Fibroblast of villous mesenchyme (primary cell): Measurements from ENCODE around the gene MFN2. TPM values are rescaled to one million over a fixed set of nuclear protein-coding genes. Genes with fewer than 3 reads are reported as not detected.
"Not testable (repeated sequence)": the region's sequence is repeated elsewhere in the genome, so short reads cannot be mapped to it uniquely, and the experiment has no call there.

ENCODE experiments used
- DNase-seq: peaks from one replicate; pipeline ENCODE4 v3.0.0-alpha.2; 2010; ENCODE audit warnings: low read depth
- H3K4me3 ChIP-seq: 2 replicates; pipeline ENCODE4 v1.5.1; 2011; ENCODE audit warnings: low read depth, mild to moderate bottlenecking, low read length
- total RNA-seq: library from RNA; depleted of rRNA; stranded (reverse); fragments of >200 nt; gene quantifications from 2 replicates; pipeline ENCODE4 v1.2.3, GENCODE V29; 2012
- TF ChIP-seq, protein P1 (sequence below): IDR thresholded peaks from 2 replicates; pipeline ENCODE4 v1.5.1; 2012; ENCODE audit warnings: low read depth, mild to moderate bottlenecking, low read length; ENCODE audit not compliant: insufficient read depth

Gene MFN2
- total RNA-seq, 1 donor, result 66.1 TPM

DNA sequence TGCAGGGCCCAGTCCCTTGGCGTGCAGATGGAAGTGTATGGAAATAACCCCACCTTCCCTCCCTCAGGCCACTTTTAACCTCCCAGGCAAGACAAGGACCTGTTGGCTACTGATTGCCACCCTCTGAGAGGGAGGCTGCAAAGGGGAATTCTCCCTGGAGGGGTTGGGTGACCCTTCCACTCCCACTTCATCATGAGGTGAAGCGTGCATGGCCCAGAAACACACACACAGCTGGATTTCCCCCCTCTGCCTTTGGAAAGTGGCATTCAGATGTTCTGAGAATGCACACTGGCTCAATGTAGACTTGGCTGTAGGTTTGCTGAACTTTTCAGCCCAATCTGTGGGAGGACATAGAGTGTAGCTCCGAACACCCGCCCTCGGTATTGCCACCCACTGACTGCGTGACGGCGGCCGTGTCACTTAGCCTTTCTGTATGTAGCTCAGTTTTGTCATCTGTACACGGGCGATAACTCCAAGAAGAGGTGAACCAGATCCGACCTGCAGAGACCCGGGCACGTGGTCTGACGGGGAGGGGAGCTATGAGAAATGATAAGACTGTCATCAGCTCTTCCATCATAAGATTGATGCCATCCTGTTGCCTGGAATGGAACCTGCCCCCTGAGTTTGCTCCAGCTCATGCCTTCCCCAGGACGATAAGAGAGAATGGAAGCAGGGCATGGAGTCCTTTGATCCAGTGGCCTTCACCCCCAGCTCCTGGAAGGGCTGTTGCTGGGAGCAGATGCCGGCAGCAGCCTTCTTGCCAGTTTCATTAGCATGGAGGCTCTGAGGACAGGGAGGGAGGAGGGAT is 58.3 kb downstream of the MFN2 start:
- H3K4me3 ChIP-seq, result no peak overlapping the region
- no peak for DNase-seq
- TF ChIP-seq, protein P1, sequence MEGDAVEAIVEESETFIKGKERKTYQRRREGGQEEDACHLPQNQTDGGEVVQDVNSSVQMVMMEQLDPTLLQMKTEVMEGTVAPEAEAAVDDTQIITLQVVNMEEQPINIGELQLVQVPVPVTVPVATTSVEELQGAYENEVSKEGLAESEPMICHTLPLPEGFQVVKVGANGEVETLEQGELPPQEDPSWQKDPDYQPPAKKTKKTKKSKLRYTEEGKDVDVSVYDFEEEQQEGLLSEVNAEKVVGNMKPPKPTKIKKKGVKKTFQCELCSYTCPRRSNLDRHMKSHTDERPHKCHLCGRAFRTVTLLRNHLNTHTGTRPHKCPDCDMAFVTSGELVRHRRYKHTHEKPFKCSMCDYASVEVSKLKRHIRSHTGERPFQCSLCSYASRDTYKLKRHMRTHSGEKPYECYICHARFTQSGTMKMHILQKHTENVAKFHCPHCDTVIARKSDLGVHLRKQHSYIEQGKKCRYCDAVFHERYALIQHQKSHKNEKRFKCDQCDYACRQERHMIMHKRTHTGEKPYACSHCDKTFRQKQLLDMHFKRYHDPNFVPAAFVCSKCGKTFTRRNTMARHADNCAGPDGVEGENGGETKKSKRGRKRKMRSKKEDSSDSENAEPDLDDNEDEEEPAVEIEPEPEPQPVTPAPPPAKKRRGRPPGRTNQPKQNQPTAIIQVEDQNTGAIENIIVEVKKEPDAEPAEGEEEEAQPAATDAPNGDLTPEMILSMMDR, result no peak

- DNase-seq, result no peak
- TF ChIP-seq, protein P1, result no peak
- no peak overlapping the region for H3K4me3 ChIP-seq
Observed at GRCh38 chr1:12039164-12039525, 58.9 kb downstream of the MFN2 start.

DNA sequence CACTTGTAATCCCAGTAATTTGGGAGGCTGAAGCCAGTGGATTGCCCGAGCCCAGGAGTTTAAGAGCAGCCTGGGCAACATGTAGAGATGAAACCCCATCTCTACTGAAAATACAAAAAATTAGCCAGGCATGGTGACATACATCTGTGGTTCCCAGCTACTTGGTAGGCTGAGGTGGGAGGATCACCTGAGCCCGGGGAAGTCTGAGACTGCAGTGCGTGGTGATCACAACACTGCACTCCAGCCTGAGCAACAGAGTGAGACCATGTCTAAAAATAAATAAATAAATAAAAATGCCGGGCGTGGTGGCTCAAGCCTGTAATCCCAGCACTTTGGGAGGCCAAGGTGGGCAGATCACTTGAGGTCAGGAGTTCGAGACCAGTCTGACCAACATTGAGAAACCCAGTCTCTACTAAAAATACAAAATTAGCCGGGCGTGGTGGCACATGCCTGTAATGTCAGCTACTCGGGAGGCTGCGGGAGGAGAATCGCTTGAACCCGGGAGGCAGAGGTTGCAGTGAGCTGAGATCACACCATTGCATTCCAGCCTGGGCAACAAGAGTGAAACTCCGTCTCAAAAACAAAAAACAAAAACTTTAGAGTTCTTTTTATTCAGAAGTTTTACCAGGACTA is 59.7 kb downstream of the MFN2 start:
- not testable (repeated sequence) for DNase-seq, H3K4me3 ChIP-seq

DNA sequence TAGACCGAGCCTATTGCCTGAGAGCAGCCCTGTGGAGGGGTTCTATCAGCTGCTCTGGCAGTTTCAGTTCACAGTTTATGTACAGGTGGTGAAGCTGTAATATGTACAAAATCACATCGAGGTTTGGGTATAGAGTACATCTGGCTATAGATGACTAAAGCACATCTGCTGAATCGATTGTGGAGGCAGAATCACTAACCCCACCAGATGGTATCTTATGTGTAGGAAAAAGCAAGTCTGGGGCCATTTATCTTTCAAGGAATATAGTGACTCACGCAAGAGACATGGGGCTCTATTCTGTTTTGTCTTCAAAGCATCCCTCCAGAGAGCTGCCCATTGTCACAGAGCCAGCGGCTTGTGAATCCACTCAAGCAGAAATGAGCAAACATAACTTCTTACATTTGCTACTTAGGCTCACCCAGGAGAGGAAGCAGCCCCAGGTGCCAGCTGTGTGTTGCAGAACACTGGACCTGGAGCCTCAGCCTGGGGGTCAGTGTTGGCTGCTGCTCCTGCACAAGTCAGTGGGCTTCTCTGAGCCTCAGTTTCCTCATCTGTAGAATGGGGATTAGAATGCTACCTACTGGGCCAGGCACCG is 60.3 kb downstream of the MFN2 start:
- peak; percentile 83 for DNase-seq
- TF ChIP-seq, protein P1, result no peak
- no peak overlapping the region for H3K4me3 ChIP-seq

- not testable (repeated sequence) for H3K4me3 ChIP-seq, DNase-seq
Observed at GRCh38 chr1:12044187-12044877, 64.1 kb downstream of the MFN2 start.

DNA sequence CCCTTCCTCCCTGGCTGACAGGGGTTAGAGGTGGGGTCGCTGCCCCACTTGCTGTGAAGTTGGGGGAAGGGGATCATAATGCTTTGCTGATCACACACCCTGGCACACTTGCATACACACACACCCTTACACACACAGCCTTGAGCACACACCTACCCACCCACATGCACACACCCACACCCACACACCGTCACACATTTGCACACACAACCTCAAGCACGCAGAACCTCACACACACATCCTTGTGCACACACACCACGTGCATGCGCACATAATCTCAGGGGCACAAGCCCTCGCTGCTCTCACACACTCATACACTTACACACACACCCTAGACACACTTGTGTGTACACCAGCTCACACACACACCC is 66.5 kb downstream of the MFN2 start:
- no peak overlapping the region for H3K4me3 ChIP-seq
- TF ChIP-seq, protein P1, result no peak
- DNase-seq, result no peak

- H3K4me3 ChIP-seq, result no peak overlapping the region
- DNase-seq, result no peak
- TF ChIP-seq, protein P1, result no peak
Observed at GRCh38 chr1:12047120-12047876, 67.1 kb downstream of the MFN2 start.
